HG02623 (cell line): Measurements from ENCODE around the gene PFKP.

Experiments
- ATAC-seq: cut with Tn5 transposase; IDR thresholded peaks from one replicate; pipeline ENCODE4 v1.9.1; 2021; ENCODE audit warnings: moderate library complexity; ENCODE audit not compliant: unreplicated experiment

PFKP gene

GRCh38 chr10:3067118-3067858 is at the start of gene PFKP:
Gene PFKP (plus strand): TSS chr10:3067548. CDS start chr10:3067596, 48 bp downstream.
- ATAC-seq: peak; percentile 45

GRCh38 chr10:3018247-3018646 is 49.1 kb upstream of the PFKP start:
- ATAC-seq: no peak

- no peak for ATAC-seq
These were observed 47.0 kb upstream of the PFKP start for GRCh38 chr10:3020311-3020710.

- ATAC-seq: no peak
These were observed 46.5 kb upstream of the PFKP start for GRCh38 chr10:3020881-3021280.

GRCh38 chr10:3022027-3022426 is 45.3 kb upstream of the PFKP start:
- ATAC-seq: no peak

GRCh38 chr10:3023892-3024291 is 43.5 kb upstream of the PFKP start:
- no peak for ATAC-seq

GRCh38 chr10:3025026-3025683 is 42.2 kb upstream of the PFKP start:
- no peak for ATAC-seq

- no peak for ATAC-seq
These were observed 39.5 kb upstream of the PFKP start for GRCh38 chr10:3027866-3028265.

GRCh38 chr10:3028441-3028840 is 38.9 kb upstream of the PFKP start:
- no peak for ATAC-seq

- ATAC-seq: no peak
These were observed 36.6 kb upstream of the PFKP start for GRCh38 chr10:3030765-3031164.

- ATAC-seq: no peak
These were observed 35.9 kb upstream of the PFKP start for GRCh38 chr10:3031490-3031889.

- ATAC-seq: no peak
These were observed 33.4 kb upstream of the PFKP start for GRCh38 chr10:3033925-3034324.

- ATAC-seq: no peak
These were observed 32.7 kb upstream of the PFKP start for GRCh38 chr10:3034616-3035015.

- ATAC-seq: peak; percentile 93
These were observed 31.0 kb upstream of the PFKP start for GRCh38 chr10:3036155-3037021.

GRCh38 chr10:3037182-3037581 is 30.2 kb upstream of the PFKP start:
- ATAC-seq: no peak

- no peak for ATAC-seq
These were observed 27.3 kb upstream of the PFKP start for GRCh38 chr10:3040069-3040468.

- no peak for ATAC-seq
These were observed 24.8 kb upstream of the PFKP start for GRCh38 chr10:3042589-3042988.

GRCh38 chr10:3043512-3044368 is 23.6 kb upstream of the PFKP start:
- ATAC-seq: peak; percentile 84

- no peak for ATAC-seq
These were observed 21.7 kb upstream of the PFKP start for GRCh38 chr10:3045471-3046209.

- no peak for ATAC-seq
These were observed 21.1 kb upstream of the PFKP start for GRCh38 chr10:3046210-3046779.
